ENCODE data around the gene MTG2. TPM values are rescaled to one million over a fixed set of nuclear protein-coding genes. Genes with fewer than 3 reads are reported as not detected.
A peak's percentile ranks its signal among the peaks of the same experiment; 100 is the strongest.

The MTG2 gene
- total and polyA plus RNA-seq, 2 of the 13 experiments (the other 11 are each of a cell fraction or from before 2014, with no cell fraction given), result 20.4 to 37.8 TPM

GRCh38 chr20:62148908-62149314, 33.9 kb upstream of the MTG2 start (continued):
- TF ChIP-seq PRMT3 (CRISPR knock-in tag; IDR thresholded peaks at IDR 0.05; ENCODE audit: borderline replicate concordance, low read depth), result no peak
- TF ChIP-seq ZNF678 (CRISPR knock-in tag; IDR thresholded peaks at IDR 0.05), result no peak
- no peak for TF ChIP-seq RFX1 (IDR thresholded peaks at IDR 0.05)
- TF ChIP-seq DBP (CRISPR knock-in tag; IDR thresholded peaks at IDR 0.05; ENCODE audit: not compliant biosample characterization), result no peak
- TF ChIP-seq ZNF292 (CRISPR knock-in tag; IDR thresholded peaks at IDR 0.05; ENCODE audit: borderline replicate concordance, low read depth), result no peak
- TF ChIP-seq ZNF879 (CRISPR knock-in tag; IDR thresholded peaks at IDR 0.05), result no peak
- no peak for TF ChIP-seq RNF219 (CRISPR knock-in tag; IDR thresholded peaks at IDR 0.05)
- TF ChIP-seq YY1 (IDR thresholded peaks at IDR 0.05; ENCODE audit: insufficient read depth, insufficient replicate concordance, low read depth, low read length), result no peak
- TF ChIP-seq ARNTL (CRISPR knock-in tag; IDR thresholded peaks at IDR 0.05), result no peak
- peak; percentile 30; the same call in 1 of the 2 replicates for TF ChIP-seq ARID4A (CRISPR knock-in tag; IDR thresholded peaks at IDR 0.05; ENCODE audit: borderline replicate concordance)
- TF ChIP-seq ZNF766 (CRISPR knock-in tag; IDR thresholded peaks at IDR 0.05; ENCODE audit: borderline replicate concordance), result no peak
- no peak for TF ChIP-seq ZNF589 (CRISPR knock-in tag; conservative IDR thresholded peaks at IDR 0.05)
- no peak for TF ChIP-seq LCORL (IDR thresholded peaks at IDR 0.05)
- TF ChIP-seq LCORL (CRISPR knock-in tag; IDR thresholded peaks at IDR 0.05), result no peak
- no peak for TF ChIP-seq NFE2L1 (CRISPR knock-in tag; IDR thresholded peaks at IDR 0.05; ENCODE audit: borderline replicate concordance)
- TF ChIP-seq ZNF260 (CRISPR knock-in tag; IDR thresholded peaks at IDR 0.05; ENCODE audit: borderline replicate concordance, low read depth), result no peak
- TF ChIP-seq NCOR1 (IDR thresholded peaks at IDR 0.05; ENCODE audit: borderline replicate concordance, low read length), result no peak
- no peak for TF ChIP-seq ZNF776 (CRISPR knock-in tag; IDR thresholded peaks at IDR 0.05)
- TF ChIP-seq ZNF652 (CRISPR knock-in tag; IDR thresholded peaks at IDR 0.05; ENCODE audit: borderline replicate concordance, low read depth), result no peak
- TF ChIP-seq GLI4 (CRISPR knock-in tag; IDR thresholded peaks at IDR 0.05; ENCODE audit: borderline replicate concordance), result no peak
- no peak for TF ChIP-seq TEAD2 (CRISPR knock-in tag; IDR thresholded peaks at IDR 0.05)
- TF ChIP-seq ZNF691 (CRISPR knock-in tag; IDR thresholded peaks at IDR 0.05; ENCODE audit: borderline replicate concordance, low read depth), result no peak
- TF ChIP-seq NR2F2 (IDR thresholded peaks at IDR 0.05; ENCODE audit: borderline replicate concordance, low read depth), result no peak
- no peak for TF ChIP-seq TCF12 (IDR thresholded peaks at IDR 0.05)
- TF ChIP-seq TCF12 (CRISPR knock-in tag; IDR thresholded peaks at IDR 0.05), result no peak

Data from HepG2 (cell line).